KOPT-K1 (cell line): ENCODE data around the gene OPCML.

Experiments
- H3K27ac ChIP-seq: fragments of 200-600 bp; sonication (generic); 2 replicates; pipeline ENCODE4 v1.5.1; 2016; ENCODE audit warnings: antibody characterized with exemption, mild to moderate bottlenecking, low read depth, low read length; ENCODE audit not compliant: poor library complexity, severe bottlenecking
- H3K36me3 ChIP-seq: fragments of 200-600 bp; sonication (generic); 2 replicates; pipeline ENCODE4 v1.5.1; 2017; ENCODE audit warnings: antibody characterized with exemption, mild to moderate bottlenecking, low read length, moderate library complexity; ENCODE audit not compliant: insufficient read depth
- H3K9me3 ChIP-seq: fragments of 200-600 bp; sonication (generic); 2 replicates; pipeline ENCODE4 v1.5.1; 2017; ENCODE audit warnings: antibody characterized with exemption, low read length, mild to moderate bottlenecking; ENCODE audit not compliant: insufficient read depth, poor library complexity, severe bottlenecking

Gene OPCML

GRCh38 chr11:133551064-133551463 lies 18.8 kb upstream of the OPCML start:
- Histone ChIP-seq H3K27ac (no peak overlapping the region), H3K36me3 (no peaks in the 10 kb centered on the region), H3K9me3 (no peaks in the 10 kb centered on the region)

GRCh38 chr11:133549826-133550225 lies 17.5 kb upstream of the OPCML start:
- Histone ChIP-seq H3K27ac (no peak overlapping the region), H3K9me3 (no peaks in the 10 kb centered on the region), H3K36me3 (no peaks in the 10 kb centered on the region)

- H3K36me3 ChIP-seq, result no peaks in the 10 kb centered on the region
- H3K27ac ChIP-seq, result no peak overlapping the region
- no peaks in the 10 kb centered on the region for H3K9me3 ChIP-seq
These were observed 16.3 kb upstream of the OPCML start for GRCh38 chr11:133548641-133549040.

GRCh38 chr11:133547808-133548494 lies 15.7 kb upstream of the OPCML start:
- Histone ChIP-seq H3K36me3 (no peaks in the 10 kb centered on the region), H3K27ac (no peak overlapping the region), H3K9me3 (no peaks in the 10 kb centered on the region)

- Histone ChIP-seq H3K9me3 (no peaks in the 10 kb centered on the region), H3K36me3 (no peaks in the 10 kb centered on the region), H3K27ac (no peak overlapping the region)
These were observed 13.0 kb upstream of the OPCML start for GRCh38 chr11:133545199-133545803.

GRCh38 chr11:133541720-133542095 lies 9.4 kb upstream of the OPCML start:
- Histone ChIP-seq H3K36me3 (no peaks in the 10 kb centered on the region), H3K9me3 (no peaks in the 10 kb centered on the region), H3K27ac (no peak overlapping the region)

GRCh38 chr11:133541021-133541719 lies 8.9 kb upstream of the OPCML start:
- Histone ChIP-seq H3K36me3 (no peaks in the 10 kb centered on the region), H3K9me3 (no peaks in the 10 kb centered on the region), H3K27ac (no peak overlapping the region)

GRCh38 chr11:133536198-133536597 lies 3.9 kb upstream of the OPCML start:
- Histone ChIP-seq H3K36me3 (no peaks in the 10 kb centered on the region), H3K9me3 (no peaks in the 10 kb centered on the region), H3K27ac (no peak overlapping the region)

- no peaks in the 10 kb centered on the region for H3K9me3 ChIP-seq
- no peaks in the 10 kb centered on the region for H3K36me3 ChIP-seq
- no peak overlapping the region for H3K27ac ChIP-seq
These were observed 904 bp upstream of the OPCML start for GRCh38 chr11:133533205-133533604.

- Histone ChIP-seq H3K36me3 (no peaks in the 10 kb centered on the region), H3K27ac (no peak overlapping the region), H3K9me3 (no peaks in the 10 kb centered on the region)
These were observed 843 bp downstream of the OPCML start for GRCh38 chr11:133531458-133531857.

GRCh38 chr11:133530501-133530835 lies 1.8 kb downstream of the OPCML start:
- Histone ChIP-seq H3K36me3 (no peaks in the 10 kb centered on the region), H3K9me3 (no peaks in the 10 kb centered on the region), H3K27ac (no peak overlapping the region)

GRCh38 chr11:133529807-133530500 lies 2.3 kb downstream of the OPCML start:
- no peak overlapping the region for H3K27ac ChIP-seq
- H3K9me3 ChIP-seq, result no peaks in the 10 kb centered on the region
- no peaks in the 10 kb centered on the region for H3K36me3 ChIP-seq

- Histone ChIP-seq H3K27ac (no peak overlapping the region), H3K9me3 (no peaks in the 10 kb centered on the region), H3K36me3 (no peaks in the 10 kb centered on the region)
These were observed 5.5 kb downstream of the OPCML start for GRCh38 chr11:133526790-133527189.

GRCh38 chr11:133525976-133526375 lies 6.3 kb downstream of the OPCML start:
- no peaks in the 10 kb centered on the region for H3K9me3 ChIP-seq
- no peaks in the 10 kb centered on the region for H3K36me3 ChIP-seq
- no peak overlapping the region for H3K27ac ChIP-seq

GRCh38 chr11:133524488-133524887 lies 7.8 kb downstream of the OPCML start:
- Histone ChIP-seq H3K36me3 (no peaks in the 10 kb centered on the region), H3K9me3 (no peaks in the 10 kb centered on the region), H3K27ac (no peak overlapping the region)
